SU-DHL-6 (cell line): Measurements from ENCODE around the gene RIPPLY2.

Experiments used
- H2AFZ ChIP-seq: fragments of 200-600 bp; sonication (generic); 2 replicates; pipeline ENCODE4 v1.6.1; 2014; ENCODE audit warnings: low read depth, mild to moderate bottlenecking, moderate library complexity, mixed read lengths, antibody characterized with exemption, low read length; ENCODE audit not compliant: severe bottlenecking
- H3F3A ChIP-seq: fragments of 200-600 bp; shearing (Covaris generic); 2 replicates; pipeline ENCODE4 v1.6.0; 2016; ENCODE audit warnings: antibody characterized with exemption, mild to moderate bottlenecking; ENCODE audit not compliant: insufficient read depth
- H3K27ac ChIP-seq: fragments of 200-600 bp; sonication (generic); 2 replicates; pipeline ENCODE4 v1.5.1; 2016; ENCODE audit warnings: low read depth, mild to moderate bottlenecking, low read length, moderate library complexity, mixed read lengths
- H3K27me3 ChIP-seq: fragments of 200-600 bp; sonication (generic), shearing (Covaris generic); 2 replicates; pipeline ENCODE4 v1.6.0; 2014; ENCODE audit warnings: mild to moderate bottlenecking, low read length
- H3K36me3 ChIP-seq: fragments of 200-600 bp; sonication (generic); 2 replicates; pipeline ENCODE4 v1.6.1; 2014; ENCODE audit warnings: mild to moderate bottlenecking, low read length, mixed read lengths
- H3K4me2 ChIP-seq: fragments of 300-600, 200-600 bp; shearing (Covaris generic), sonication (generic); 2 replicates; pipeline ENCODE4 v1.6.0; 2014; ENCODE audit warnings: low read length, low read depth, mild to moderate bottlenecking; ENCODE audit not compliant: poor library complexity, severe bottlenecking
- H3K4me3 ChIP-seq: fragments of 200-600 bp; sonication (generic); 2 replicates; pipeline ENCODE4 v1.5.1; 2014; ENCODE audit warnings: antibody characterized with exemption, low read length, mild to moderate bottlenecking, mixed read lengths; ENCODE audit not compliant: insufficient read depth, poor library complexity, severe bottlenecking
- H3K79me2 ChIP-seq: fragments of 200-600 bp; sonication (generic); 2 replicates; pipeline ENCODE4 v1.6.1; 2014; ENCODE audit warnings: mild to moderate bottlenecking, low read length, moderate library complexity; ENCODE audit not compliant: insufficient read depth
- H3K9ac ChIP-seq: fragments of 200-600 bp; sonication (generic); 2 replicates; pipeline ENCODE4 v1.7.0; 2014; ENCODE audit warnings: mild to moderate bottlenecking, low read length
- H3K9me2 ChIP-seq: fragments of 200-600 bp; sonication (generic); replicated peaks from 2 replicates; pipeline ENCODE4 v1.6.1; 2014; ENCODE audit warnings: low read length; ENCODE audit not compliant: insufficient read depth
- H3K9me3 ChIP-seq: fragments of 200-600 bp; sonication (generic); 2 replicates; pipeline ENCODE4 v1.6.1; 2014; ENCODE audit warnings: low read length, mixed read lengths; ENCODE audit not compliant: insufficient read depth
- H4K20me1 ChIP-seq: fragments of 200-600 bp; sonication (generic); 2 replicates; pipeline ENCODE4 v1.6.1; 2014; ENCODE audit warnings: low read depth, mild to moderate bottlenecking, antibody characterized with exemption, low read length, moderate library complexity, mixed read lengths
- EZH2phosphoT487 ChIP-seq: fragments of 200-600 bp; sonication (generic), shearing (Covaris generic); conservative IDR thresholded peaks from 2 replicates; pipeline ENCODE4 v1.6.1; 2018; ENCODE audit warnings: mild to moderate bottlenecking, antibody characterized with exemption, low read length, moderate library complexity, mixed read lengths
- TF ChIP-seq, protein P1 (sequence below): fragments of 200-600 bp; sonication (generic); IDR thresholded peaks from one replicate; pipeline ENCODE4 v1.5.1; 2017; ENCODE audit warnings: antibody characterized with exemption, mild to moderate bottlenecking, low read length, moderate library complexity; ENCODE audit not compliant: insufficient read depth, poor library complexity, severe bottlenecking

Gene RIPPLY2

DNA sequence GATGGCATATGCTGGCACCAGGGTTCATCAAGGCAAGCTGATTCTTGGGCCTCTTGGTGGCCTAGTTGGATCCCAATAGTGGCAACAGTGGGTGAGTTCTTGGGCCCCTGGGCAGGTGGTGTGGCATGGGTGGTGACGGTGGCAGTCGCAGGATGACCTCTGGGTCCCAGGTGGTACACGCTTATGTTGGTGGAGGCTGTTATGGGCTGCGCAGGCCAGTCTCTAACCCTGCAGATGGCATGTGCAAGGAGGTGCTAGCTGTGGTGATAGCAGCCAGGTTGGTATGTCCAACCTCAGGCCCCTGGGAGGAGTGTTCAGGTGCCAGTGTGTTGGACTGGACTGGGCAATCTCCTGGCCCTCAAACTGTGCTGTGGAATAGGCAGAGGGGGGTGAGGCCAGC lies 52.5 kb downstream of the RIPPLY2 start:
- Histone ChIP-seq H3K9ac (no peak overlapping the region), H3K27ac (no peak overlapping the region), H3K36me3 (peaks cover 7% of the 10 kb centered on the region; the same call in 1 of the 2 replicates), H2AFZ (no peak overlapping the region), H3K4me3 (no peak overlapping the region), H3K79me2 (peaks cover 82% of the 10 kb centered on the region), H3F3A (no peaks in the 10 kb centered on the region), H4K20me1 (peaks cover 20% of the 10 kb centered on the region; the same call in 1 of the 2 replicates), H3K9me3 (no peaks in the 10 kb centered on the region), H3K9me2 (no peaks in the 10 kb centered on the region), H3K4me2 (no peak overlapping the region), H3K27me3 (no peaks in the 10 kb centered on the region)
- no peak for TF ChIP-seq EZH2phosphoT487
- TF ChIP-seq, protein P1, sequence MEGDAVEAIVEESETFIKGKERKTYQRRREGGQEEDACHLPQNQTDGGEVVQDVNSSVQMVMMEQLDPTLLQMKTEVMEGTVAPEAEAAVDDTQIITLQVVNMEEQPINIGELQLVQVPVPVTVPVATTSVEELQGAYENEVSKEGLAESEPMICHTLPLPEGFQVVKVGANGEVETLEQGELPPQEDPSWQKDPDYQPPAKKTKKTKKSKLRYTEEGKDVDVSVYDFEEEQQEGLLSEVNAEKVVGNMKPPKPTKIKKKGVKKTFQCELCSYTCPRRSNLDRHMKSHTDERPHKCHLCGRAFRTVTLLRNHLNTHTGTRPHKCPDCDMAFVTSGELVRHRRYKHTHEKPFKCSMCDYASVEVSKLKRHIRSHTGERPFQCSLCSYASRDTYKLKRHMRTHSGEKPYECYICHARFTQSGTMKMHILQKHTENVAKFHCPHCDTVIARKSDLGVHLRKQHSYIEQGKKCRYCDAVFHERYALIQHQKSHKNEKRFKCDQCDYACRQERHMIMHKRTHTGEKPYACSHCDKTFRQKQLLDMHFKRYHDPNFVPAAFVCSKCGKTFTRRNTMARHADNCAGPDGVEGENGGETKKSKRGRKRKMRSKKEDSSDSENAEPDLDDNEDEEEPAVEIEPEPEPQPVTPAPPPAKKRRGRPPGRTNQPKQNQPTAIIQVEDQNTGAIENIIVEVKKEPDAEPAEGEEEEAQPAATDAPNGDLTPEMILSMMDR = no peak
